Mesenchymal stem cell (in vitro differentiated cells and primary cell): ENCODE results near the gene INSYN2B.

Experiments
- DNase-seq: peaks from one replicate; pipeline ENCODE4 v3.0.0-alpha.2; 2013
- H2AFZ ChIP-seq: one replicate; pipeline ENCODE4 v1.6.1; 2013; ENCODE audit warnings: low read depth, mild to moderate bottlenecking, control low read depth, inconsistent platforms, low read length, moderate library complexity
- H2AK5ac ChIP-seq: 2 replicates; pipeline ENCODE4 v1.6.1; 2013; ENCODE audit warnings: low read length, moderate library complexity, mild to moderate bottlenecking, inconsistent platforms; ENCODE audit not compliant: severe bottlenecking
- H2BK120ac ChIP-seq: one replicate; pipeline ENCODE4 v1.6.1; 2013; ENCODE audit warnings: low read depth, mild to moderate bottlenecking, inconsistent platforms, low read length, moderate library complexity
- H2BK12ac ChIP-seq, 2 experiments: one replicate each; pipeline ENCODE4 v1.6.1; 2013; ENCODE audit warnings: inconsistent platforms in 2 of 2, low read length in 2 of 2, mild to moderate bottlenecking in 2 of 2, moderate library complexity in 2 of 2, control low read depth in 1 of 2
- H2BK15ac ChIP-seq: one replicate; pipeline ENCODE4 v1.6.1; 2013; ENCODE audit warnings: mild to moderate bottlenecking, low read depth, inconsistent platforms; ENCODE audit not compliant: poor library complexity, severe bottlenecking
- H2BK5ac ChIP-seq: 2 replicates; pipeline ENCODE4 v1.6.1; 2013; ENCODE audit warnings: low read depth, mild to moderate bottlenecking, low read length, control low read depth, inconsistent platforms; ENCODE audit not compliant: poor library complexity, severe bottlenecking
- H3K14ac ChIP-seq, 2 experiments: one replicate each; pipeline ENCODE4 v1.6.1; 2013; ENCODE audit warnings: inconsistent platforms in 2 of 2, low read length in 2 of 2, control low read depth in 1 of 2, mild to moderate bottlenecking in 1 of 2, moderate library complexity in 1 of 2
- H3K18ac ChIP-seq, 2 experiments: one replicate each; pipeline ENCODE4 v1.6.1; 2013; ENCODE audit warnings: inconsistent platforms in 2 of 2, low read length in 2 of 2, control low read depth in 1 of 2, low read depth in 1 of 2, mild to moderate bottlenecking in 1 of 2
- H3K23ac ChIP-seq, 2 experiments: one replicate each; pipeline ENCODE4 v1.6.1; 2013; ENCODE audit warnings: inconsistent platforms in 2 of 2, low read length in 2 of 2, mild to moderate bottlenecking in 2 of 2, moderate library complexity in 2 of 2, control low read depth in 1 of 2
- H3K27ac ChIP-seq: 2 replicates; pipeline ENCODE4 v1.5.1; 2013; ENCODE audit warnings: mild to moderate bottlenecking, moderate library complexity, low read length, control low read depth, inconsistent platforms; ENCODE audit not compliant: poor library complexity, severe bottlenecking
- H3K27me3 ChIP-seq, 2 experiments: 2 replicates each; pipeline versions ENCODE4 v1.6.1 to v1.7.0; 2013; ENCODE audit warnings: low read length in 2 of 2, mild to moderate bottlenecking in 2 of 2, moderate library complexity in 2 of 2, control low read depth in 1 of 2, inconsistent platforms in 1 of 2; ENCODE audit not compliant: control insufficient read depth in 1 of 2, insufficient read depth in 1 of 2
- H3K36me3 ChIP-seq, 2 experiments: 2 replicates each; pipeline versions ENCODE4 v1.6.1 to v1.7.0; 2013; ENCODE audit warnings: low read length in 2 of 2, control low read depth in 1 of 2, inconsistent platforms in 1 of 2, low read depth in 1 of 2, mild to moderate bottlenecking in 1 of 2; ENCODE audit not compliant: insufficient read depth in 2 of 2, control insufficient read depth in 1 of 2
- H3K4ac ChIP-seq, 2 experiments: one replicate each; pipeline ENCODE4 v1.6.1; 2013; ENCODE audit warnings: inconsistent platforms in 2 of 2, low read length in 2 of 2, mild to moderate bottlenecking in 2 of 2, moderate library complexity in 2 of 2, control low read depth in 1 of 2, low read depth in 1 of 2
- H3K4me1 ChIP-seq: 2 replicates; pipeline ENCODE4 v1.6.1; 2013; ENCODE audit warnings: low read depth, low read length, control low read depth; ENCODE audit not compliant: control insufficient read depth, insufficient read depth
- H3K4me2 ChIP-seq: 2 replicates; pipeline ENCODE4 v1.6.1; 2013; ENCODE audit warnings: low read length, mild to moderate bottlenecking, inconsistent platforms; ENCODE audit not compliant: poor library complexity, severe bottlenecking
- H3K4me3 ChIP-seq, 2 experiments: 2 replicates each; pipeline versions ENCODE4 v1.5.1 to v1.7.0; 2013; ENCODE audit warnings: low read length in 2 of 2, mild to moderate bottlenecking in 2 of 2, control low read depth in 1 of 2, low read depth in 1 of 2; ENCODE audit not compliant: insufficient read depth in 1 of 2
- H3K79me1 ChIP-seq: replicated peaks from 2 replicates; pipeline ENCODE4 v1.6.1; 2013; ENCODE audit warnings: mild to moderate bottlenecking, control low read depth, low read length, inconsistent platforms; ENCODE audit not compliant: poor library complexity, severe bottlenecking
- H3K9ac ChIP-seq: 2 replicates; pipeline ENCODE4 v1.7.0; 2013; ENCODE audit warnings: mild to moderate bottlenecking, low read length, moderate library complexity
- H3K9me3 ChIP-seq: 2 replicates; pipeline ENCODE4 v1.7.0; 2013; ENCODE audit warnings: mild to moderate bottlenecking, low read length; ENCODE audit not compliant: control insufficient read depth
- H4K8ac ChIP-seq: one replicate; pipeline ENCODE4 v1.6.1; 2013; ENCODE audit warnings: inconsistent platforms, mild to moderate bottlenecking, low read length, moderate library complexity
- H4K91ac ChIP-seq: one replicate; pipeline ENCODE4 v1.6.1; 2013; ENCODE audit warnings: mild to moderate bottlenecking, low read length, inconsistent platforms
- WGBS: methylation state at CpG from one replicate; pipeline ENCODE4 v1.1.7; 2013; ENCODE audit warnings: mixed read lengths; 5-methylcytosine and 5-hydroxymethylcytosine counted together

INSYN2B gene

GRCh38 chr5:170020423-170020822, 40.1 kb upstream of the INSYN2B start:
- 84% methylated on average over 3 of the region's 3 CpGs for WGBS
- Histone ChIP-seq H3K36me3 (no peaks in the 10 kb centered on the region), H2AFZ (no peak overlapping the region), H2BK12ac (no peak overlapping the region), H3K14ac (no peak overlapping the region), H4K91ac (no peak overlapping the region), H3K27ac (no peak overlapping the region), H3K4me2 (no peak overlapping the region), H3K9me3 (no peaks in the 10 kb centered on the region), H3K4me3 (no peak overlapping the region), H4K8ac (no peak overlapping the region), H3K18ac (no peak overlapping the region), H2BK15ac (no peak overlapping the region), H3K4me1 (no peaks in the 10 kb centered on the region), H2BK5ac (no peak overlapping the region), H3K23ac (no peak overlapping the region), H2BK120ac (no peak overlapping the region), H3K79me1 (no peaks in the 10 kb centered on the region), H3K9ac (no peak overlapping the region), H3K27me3 (peaks cover 0 to 92% of the 10 kb centered on the region in 2 experiments), H3K4ac (no peak overlapping the region), H2AK5ac (no peak overlapping the region)
- no peak for DNase-seq

DNA sequence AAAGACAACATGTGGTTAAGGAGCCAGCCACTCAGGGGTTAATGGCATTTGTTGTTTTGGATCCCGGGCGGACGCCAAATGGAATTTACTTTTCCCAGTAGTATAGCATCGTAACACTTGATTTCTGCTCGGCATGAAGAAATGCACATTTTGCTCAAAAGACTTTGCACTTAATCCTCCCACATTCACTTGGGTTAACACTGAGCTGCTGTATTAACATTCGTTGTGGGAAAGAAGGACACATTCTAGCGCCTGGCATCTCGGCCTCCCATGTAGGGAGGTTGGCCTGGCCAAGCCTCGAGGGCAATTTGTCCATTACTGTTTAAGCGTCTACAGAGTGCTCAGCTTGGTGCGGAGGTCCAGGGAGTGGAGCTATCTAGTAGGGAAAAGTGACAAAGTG, 32.3 kb upstream of the INSYN2B start:
- H3K27ac ChIP-seq: no peak overlapping the region
- H3K23ac ChIP-seq: no peak overlapping the region
- H3K4me3 ChIP-seq: no peak overlapping the region
- DNase-seq: no peak
- no peak overlapping the region for H2AK5ac ChIP-seq
- no peak overlapping the region for H3K4ac ChIP-seq
- H4K8ac ChIP-seq: no peak overlapping the region
- H3K9ac ChIP-seq: no peak overlapping the region
- H3K79me1 ChIP-seq: no peaks in the 10 kb centered on the region
- no peak overlapping the region for H2BK15ac ChIP-seq
- WGBS: 90% methylated on average over 11 of the region's 11 CpGs
- no peak overlapping the region for H2AFZ ChIP-seq
- no peak overlapping the region for H2BK12ac ChIP-seq
- peaks cover 0 to 75% of the 10 kb centered on the region in 2 experiments for H3K27me3 ChIP-seq
- H3K4me1 ChIP-seq: no peaks in the 10 kb centered on the region
- H3K14ac ChIP-seq: no peak overlapping the region
- no peaks in the 10 kb centered on the region for H3K36me3 ChIP-seq
- H2BK5ac ChIP-seq: no peak overlapping the region
- H3K18ac ChIP-seq: no peak overlapping the region
- H4K91ac ChIP-seq: no peak overlapping the region
- no peak overlapping the region for H2BK120ac ChIP-seq
- peaks cover 4% of the 10 kb centered on the region for H3K9me3 ChIP-seq
- H3K4me2 ChIP-seq: no peak overlapping the region

DNA sequence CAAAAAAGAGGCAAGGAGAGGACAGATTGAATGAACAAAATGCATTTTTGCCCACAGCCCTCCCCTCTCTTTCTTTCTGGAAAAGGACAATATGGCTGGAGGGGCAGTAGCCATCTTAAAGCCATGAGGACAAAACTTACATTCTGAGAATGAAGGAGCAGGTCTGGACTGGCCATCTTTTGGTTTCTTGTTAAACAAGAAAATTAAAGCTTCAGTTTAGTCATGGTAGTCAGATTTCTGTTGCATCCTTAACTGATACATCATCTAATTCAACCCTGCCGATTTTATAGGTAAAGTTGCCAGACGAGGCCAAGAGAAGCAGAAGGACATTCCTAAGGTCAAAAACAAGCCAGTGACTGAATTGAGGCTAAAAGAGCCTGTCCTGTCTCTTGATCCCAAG, 31.5 kb upstream of the INSYN2B start:
- DNase-seq: no peak
- no peak overlapping the region for H2BK15ac ChIP-seq

GRCh38 chr5:170010595-170010994, 30.3 kb upstream of the INSYN2B start:
- H3K27me3 ChIP-seq: peaks cover 0 to 72% of the 10 kb centered on the region in 2 experiments

More for the DNA sequence above, 31.5 kb upstream of the INSYN2B start:
- H2BK120ac ChIP-seq: no peak overlapping the region
- H3K27ac ChIP-seq: no peak overlapping the region
- no peak overlapping the region for H4K91ac ChIP-seq
- H3K4me3 ChIP-seq: no peak overlapping the region
- H2AFZ ChIP-seq: no peak overlapping the region
- H3K9me3 ChIP-seq: peaks cover 4% of the 10 kb centered on the region
- H2AK5ac ChIP-seq: no peak overlapping the region
- no peaks in the 10 kb centered on the region for H3K79me1 ChIP-seq
- H3K14ac ChIP-seq: no peak overlapping the region
- H3K27me3 ChIP-seq: peaks cover 0 to 75% of the 10 kb centered on the region in 2 experiments
- no peak overlapping the region for H2BK5ac ChIP-seq
- no peak overlapping the region for H3K9ac ChIP-seq
- H3K4me1 ChIP-seq: no peaks in the 10 kb centered on the region
- H3K36me3 ChIP-seq: no peaks in the 10 kb centered on the region
- H3K18ac ChIP-seq: no peak overlapping the region
- H3K4ac ChIP-seq: no peak overlapping the region
- no peak overlapping the region for H3K23ac ChIP-seq
- no peak overlapping the region for H3K4me2 ChIP-seq
- no peak overlapping the region for H4K8ac ChIP-seq
- no peak overlapping the region for H2BK12ac ChIP-seq
- WGBS: 83% methylated on average over 2 of the region's 2 CpGs

More at GRCh38 chr5:170010595-170010994, 30.3 kb upstream of the INSYN2B start:
- H3K14ac ChIP-seq: no peak overlapping the region
- H3K9ac ChIP-seq: no peak overlapping the region
- peaks cover 4% of the 10 kb centered on the region for H3K9me3 ChIP-seq
- H4K8ac ChIP-seq: no peak overlapping the region
- DNase-seq: no peak
- H2BK5ac ChIP-seq: no peak overlapping the region
- H2AK5ac ChIP-seq: no peak overlapping the region
- no peaks in the 10 kb centered on the region for H3K4me1 ChIP-seq
- WGBS: 83% methylated on average over 4 of the region's 4 CpGs
- no peak overlapping the region for H3K4me2 ChIP-seq
- H3K23ac ChIP-seq: no peak overlapping the region
- no peak overlapping the region for H2AFZ ChIP-seq
- no peaks in the 10 kb centered on the region for H3K79me1 ChIP-seq
- H4K91ac ChIP-seq: no peak overlapping the region
- no peak overlapping the region for H3K4ac ChIP-seq
- H3K36me3 ChIP-seq: no peaks in the 10 kb centered on the region
- H2BK120ac ChIP-seq: no peak overlapping the region
- no peak overlapping the region for H2BK15ac ChIP-seq
- no peak overlapping the region for H3K27ac ChIP-seq
- no peak overlapping the region for H3K18ac ChIP-seq
- H3K4me3 ChIP-seq: no peak overlapping the region
- H2BK12ac ChIP-seq: no peak overlapping the region
